ENCODE measurements around the gene ZDHHC14.
A peak's percentile ranks its signal among the peaks of the same experiment; 100 is the strongest.

ZDHHC14 gene

GRCh38 chr6:157534134-157534871, 153.3 kb downstream of the ZDHHC14 start:
- DNase-seq (ENCODE audit: low spot score), result no peak

DNA sequence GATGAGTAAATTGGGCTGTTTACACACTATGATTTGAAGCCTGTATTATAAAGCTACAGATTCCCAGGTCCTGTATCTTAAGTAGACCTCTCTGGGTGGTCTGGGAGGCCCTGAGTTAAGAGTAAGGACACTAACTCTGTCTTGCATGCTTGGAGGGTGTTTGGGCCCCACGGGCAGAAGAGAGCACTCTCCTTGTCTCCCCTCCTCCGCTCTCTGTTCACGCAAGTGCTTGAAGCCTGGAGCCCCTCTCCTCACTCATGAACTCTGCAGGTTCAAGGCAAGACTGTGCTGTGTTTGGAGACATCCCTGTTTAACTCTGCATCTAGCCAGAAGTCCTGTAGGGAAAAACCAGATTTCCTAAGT, 154.0 kb downstream of the ZDHHC14 start:
- DNase-seq (ENCODE audit: low spot score), result no peak

DNA sequence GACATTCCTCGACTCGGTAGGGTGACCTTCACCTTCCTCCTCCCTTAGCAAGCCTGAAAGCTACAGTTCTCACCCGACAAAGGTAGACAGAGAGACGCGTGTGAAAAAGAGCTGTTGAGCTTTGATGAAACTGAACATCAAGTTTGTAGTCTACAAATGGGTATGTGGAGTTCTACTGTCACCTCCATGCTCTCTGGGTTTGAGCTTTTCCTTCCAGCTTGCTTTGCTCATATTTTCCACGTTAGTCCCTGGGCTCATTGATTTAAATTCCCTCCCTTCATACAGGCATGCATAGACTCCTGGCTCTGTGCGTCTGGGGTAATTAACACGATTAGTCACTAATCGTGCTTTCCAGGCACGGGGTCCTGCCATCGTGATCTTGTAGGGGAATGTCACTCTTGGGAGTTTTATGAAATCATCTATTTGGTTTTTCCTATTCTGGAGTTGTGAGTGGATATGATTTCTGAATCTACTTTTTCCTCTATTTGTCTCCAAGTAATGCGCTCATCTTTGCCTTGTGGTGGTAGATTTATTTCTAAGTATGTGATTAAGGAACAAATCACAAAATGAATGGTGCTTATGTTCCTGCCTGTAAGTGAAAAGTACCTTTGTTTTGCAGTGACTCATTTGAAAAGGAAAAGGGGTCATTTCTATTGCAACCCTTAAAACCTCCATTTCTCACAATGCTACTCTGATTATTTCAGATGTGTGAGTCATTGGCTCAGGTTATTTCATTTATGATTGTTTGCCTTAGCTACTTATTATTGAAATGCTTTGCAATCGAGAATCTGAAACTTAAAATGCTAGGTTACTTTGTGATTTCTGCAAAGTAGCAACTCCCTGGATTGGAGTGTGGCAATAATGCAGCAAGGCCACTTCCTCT, 154.6 kb downstream of the ZDHHC14 start:
- DNase-seq (ENCODE audit: low spot score), result peak; percentile 39

- DNase-seq (ENCODE audit: low spot score), result no peak
Observed at GRCh38 chr6:157536223-157536545, 155.2 kb downstream of the ZDHHC14 start.

DNA sequence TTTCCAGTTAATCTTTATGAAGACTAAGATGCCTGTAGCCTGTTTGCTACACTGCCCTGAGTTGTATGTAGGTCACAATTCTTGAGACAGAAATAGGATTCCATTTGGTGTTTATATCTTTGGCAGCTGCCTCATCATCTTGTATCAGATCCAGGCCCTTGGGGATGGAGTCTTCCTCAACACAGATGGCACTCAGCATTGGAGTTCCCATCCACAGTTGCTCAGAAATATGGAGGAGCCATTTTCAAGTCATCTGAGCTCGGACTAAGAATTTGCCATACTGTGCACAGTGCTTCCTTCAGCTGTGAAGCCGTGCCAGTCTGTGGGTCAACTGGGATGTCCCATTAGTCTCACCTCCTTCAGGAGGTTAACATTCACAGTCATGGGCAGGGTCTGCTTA, 156.6 kb downstream of the ZDHHC14 start:
- DNase-seq (ENCODE audit: low spot score), result no peak

- DNase-seq (ENCODE audit: low spot score), result no peak
Observed at GRCh38 chr6:157538168-157538567, 157.2 kb downstream of the ZDHHC14 start.

- no peak for DNase-seq (ENCODE audit: low spot score)
Observed at GRCh38 chr6:157538698-157539097, 157.7 kb downstream of the ZDHHC14 start.

- DNase-seq (ENCODE audit: low spot score), result no peak
Observed at GRCh38 chr6:157539421-157539822, 158.4 kb downstream of the ZDHHC14 start.

- no peak for DNase-seq (ENCODE audit: low spot score)
Observed at GRCh38 chr6:157539900-157540752, 159.1 kb downstream of the ZDHHC14 start.

DNA sequence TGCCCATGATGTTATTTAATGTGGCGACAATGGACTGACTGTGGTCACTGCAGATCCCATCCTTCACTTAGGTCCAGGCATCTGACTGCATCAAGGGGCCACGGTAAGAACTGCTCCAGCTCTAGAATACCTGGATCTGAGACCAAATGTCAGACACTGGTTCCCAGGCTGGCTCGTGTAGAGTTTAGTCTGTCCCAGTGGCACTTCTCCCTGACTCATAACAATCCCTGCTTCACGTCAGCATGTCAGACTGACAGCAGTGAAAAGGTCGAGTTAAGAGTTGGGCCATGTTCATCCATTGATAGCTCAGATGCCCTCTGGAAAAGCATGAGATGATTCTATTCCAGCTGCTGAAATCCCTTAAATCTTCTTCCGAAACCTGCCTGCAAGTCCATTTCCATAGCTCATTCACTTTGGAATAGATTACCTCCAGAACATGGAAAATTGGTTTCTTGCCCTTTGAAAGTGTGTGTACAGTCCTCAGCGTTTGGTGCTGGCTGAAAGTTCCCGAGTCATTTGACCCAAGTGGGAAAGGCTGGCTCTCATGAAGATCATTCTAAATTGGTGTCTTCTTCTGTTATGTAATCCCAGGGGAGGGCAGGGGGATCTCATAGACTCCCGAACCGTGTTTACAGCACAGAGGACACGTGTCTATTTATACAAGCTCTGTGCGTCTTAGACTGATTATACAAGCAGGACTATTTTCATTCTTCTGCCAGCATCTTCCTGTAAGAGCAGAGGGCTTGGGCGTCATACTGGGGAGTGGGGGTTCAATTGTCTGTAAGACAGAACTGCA, 160.8 kb downstream of the ZDHHC14 start:
- no peak for DNase-seq (ENCODE audit: low spot score)

GRCh38 chr6:157542414-157543160, 161.6 kb downstream of the ZDHHC14 start:
- no peak for DNase-seq (ENCODE audit: low spot score)

GRCh38 chr6:157546321-157546720, 165.3 kb downstream of the ZDHHC14 start:
- DNase-seq (ENCODE audit: low spot score), result no peak

- DNase-seq (ENCODE audit: low spot score), result no peak
Observed at GRCh38 chr6:157547112-157547511, 166.1 kb downstream of the ZDHHC14 start.

- DNase-seq (ENCODE audit: low spot score), result no peak
Observed at GRCh38 chr6:157548635-157549467, 167.9 kb downstream of the ZDHHC14 start.

GRCh38 chr6:157549468-157549745, 168.4 kb downstream of the ZDHHC14 start:
- no peak for DNase-seq (ENCODE audit: low spot score)

DNA sequence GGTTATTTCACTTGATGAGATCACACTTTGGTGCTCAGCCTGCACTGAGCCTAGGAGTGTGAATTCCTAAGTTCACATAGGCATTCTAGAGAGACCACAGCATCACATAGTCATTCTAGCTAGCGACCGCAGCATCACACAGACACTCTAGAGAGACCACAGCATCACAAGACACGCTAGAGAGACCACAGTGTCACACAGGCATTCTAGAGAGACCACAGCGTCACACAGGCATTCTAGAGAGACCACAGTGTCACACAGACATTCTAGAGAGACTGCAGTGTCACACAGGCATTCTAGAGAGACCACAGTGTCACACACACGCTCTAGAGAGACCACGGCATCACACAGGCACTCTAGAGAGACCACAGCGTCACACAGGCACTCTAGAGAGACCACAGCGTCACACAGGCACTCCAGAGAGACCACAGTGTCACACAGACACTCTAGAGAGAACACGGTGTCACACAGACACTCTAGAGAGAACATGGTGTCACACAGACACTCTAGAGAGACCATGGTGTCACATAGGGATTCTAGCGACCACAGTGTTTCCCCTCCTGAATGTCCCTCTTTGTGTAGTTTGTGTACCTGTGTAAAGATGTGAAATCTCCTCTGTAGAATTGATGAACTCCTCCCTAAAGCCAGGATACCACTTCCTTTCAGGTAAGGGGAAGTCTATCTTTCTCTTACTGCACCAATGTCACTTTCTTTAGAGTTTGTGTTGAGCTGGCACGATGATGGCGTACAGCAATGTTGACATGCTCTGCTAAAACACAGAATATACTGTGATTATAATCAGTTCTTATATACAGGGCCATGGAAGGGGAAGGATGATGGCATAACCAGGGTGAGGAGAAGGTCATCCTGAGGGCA, 169.4 kb downstream of the ZDHHC14 start:
- no peak for DNase-seq (ENCODE audit: low spot score)

DNA sequence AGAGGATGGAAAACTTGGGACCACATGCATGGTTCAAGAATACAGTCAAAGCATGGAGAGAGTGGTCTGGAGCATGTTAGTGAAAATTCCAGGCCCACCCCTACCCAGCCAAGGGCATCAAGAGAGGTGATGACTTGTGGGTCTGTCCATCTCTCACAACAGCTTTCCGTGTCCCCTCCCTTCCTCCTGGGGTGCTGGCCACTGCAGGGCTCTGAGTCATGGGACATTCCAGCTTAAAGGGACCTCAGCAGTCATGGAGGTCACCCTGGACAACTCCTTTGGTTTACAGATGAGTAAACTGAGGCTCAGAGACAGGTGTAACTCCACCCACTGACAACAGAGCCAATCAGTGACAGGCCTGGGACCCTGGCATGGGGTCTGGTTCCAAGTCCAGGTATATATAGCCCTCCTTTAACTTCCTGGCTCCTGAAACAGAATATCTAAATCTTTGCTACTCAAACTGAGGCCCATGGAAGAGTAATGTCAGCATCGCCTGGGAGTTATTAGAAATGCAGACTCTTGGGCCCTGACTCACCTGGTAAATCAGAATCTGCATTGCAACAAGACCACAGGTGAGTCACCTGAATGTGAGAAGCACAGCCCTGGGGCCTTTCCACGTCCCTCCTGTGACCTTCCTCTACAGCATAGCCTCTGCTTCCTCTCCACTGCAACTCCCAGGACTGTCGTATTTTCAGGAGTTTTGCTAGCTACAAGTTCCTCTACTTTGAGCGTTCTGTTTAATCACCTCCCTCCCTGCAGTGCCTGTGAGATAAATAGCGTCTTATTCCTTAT, 170.2 kb downstream of the ZDHHC14 start:
- peak; percentile 42 for DNase-seq (ENCODE audit: low spot score)

DNA sequence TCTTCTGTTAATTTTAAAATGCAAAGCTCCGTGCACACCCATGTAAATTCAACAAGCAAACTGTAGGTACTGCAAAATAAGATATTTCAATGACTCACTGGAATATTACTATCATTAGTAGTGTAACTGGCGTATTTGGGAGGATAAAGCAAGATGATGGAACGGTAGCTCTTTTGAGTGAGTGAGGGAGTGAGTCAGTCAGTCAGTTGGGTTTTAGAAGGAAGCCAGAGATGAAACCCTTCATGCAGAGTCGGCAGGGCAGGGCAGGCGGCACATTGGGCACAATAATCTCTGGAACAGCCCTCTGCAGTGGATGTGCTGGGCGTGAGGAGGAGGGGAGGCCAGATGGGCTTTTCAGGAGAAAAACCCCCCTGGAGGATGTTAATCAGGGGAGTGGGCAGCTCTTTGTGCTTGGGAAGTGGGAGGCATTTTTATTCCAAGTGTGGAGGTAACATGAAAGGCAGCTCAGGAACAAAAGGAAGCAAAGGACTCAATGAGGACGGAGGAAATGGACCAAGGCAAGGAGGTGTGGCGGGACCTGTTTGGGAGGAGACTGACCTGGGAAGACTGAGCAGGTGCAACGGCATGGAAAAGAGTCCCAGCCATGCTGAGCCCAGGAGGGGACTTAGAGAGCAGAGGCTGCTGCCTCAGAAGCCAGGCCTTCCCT, 171.2 kb downstream of the ZDHHC14 start:
- DNase-seq (ENCODE audit: low spot score), result no peak

Data from AG20443 (cell line).